DMS53 (cell line): ENCODE results near the gene TSR1.

ENCODE experiments used
- DNase-seq: peaks from one replicate; lab custom pipeline; 2025; lab: John Stamatoyannopoulos, UW

TSR1 gene

DNA sequence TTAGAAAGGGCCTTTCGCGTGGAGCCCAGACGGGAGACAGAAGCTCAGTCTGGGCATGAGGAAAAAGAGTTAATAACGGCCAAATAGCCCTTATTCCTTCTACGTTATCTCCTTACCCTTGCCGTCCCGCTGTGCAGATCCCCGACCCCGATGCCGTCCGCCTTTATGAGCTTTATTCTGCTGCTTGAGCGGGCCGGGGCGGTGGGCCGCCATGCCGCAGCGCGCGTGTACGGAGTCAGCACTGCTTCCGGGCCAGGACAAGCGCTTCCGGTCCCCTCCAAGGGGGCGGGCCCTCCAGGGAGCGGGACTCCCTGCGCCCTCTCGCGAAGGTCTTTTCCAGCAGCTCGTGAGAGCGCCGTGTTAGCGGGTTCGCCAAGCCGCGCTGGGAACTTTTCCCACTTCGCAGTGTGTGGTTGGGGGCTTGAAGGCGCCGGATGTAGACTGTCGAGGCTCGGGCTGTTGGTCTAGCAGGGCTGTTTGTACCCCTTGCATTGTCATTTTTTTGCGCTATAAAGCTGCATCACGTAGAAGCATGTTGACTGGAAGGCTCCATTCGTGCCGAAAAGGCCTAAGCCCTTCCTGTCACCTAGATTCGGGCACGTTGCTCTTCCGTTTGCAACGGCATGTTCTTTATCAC is at the start of gene TSR1:
TSS of gene TSR1 (minus strand) at position 243 of the 637 bp plus-strand sequence. CDS start at position 213, 30 bp downstream.
- peak; percentile 93 for DNase-seq

DNA sequence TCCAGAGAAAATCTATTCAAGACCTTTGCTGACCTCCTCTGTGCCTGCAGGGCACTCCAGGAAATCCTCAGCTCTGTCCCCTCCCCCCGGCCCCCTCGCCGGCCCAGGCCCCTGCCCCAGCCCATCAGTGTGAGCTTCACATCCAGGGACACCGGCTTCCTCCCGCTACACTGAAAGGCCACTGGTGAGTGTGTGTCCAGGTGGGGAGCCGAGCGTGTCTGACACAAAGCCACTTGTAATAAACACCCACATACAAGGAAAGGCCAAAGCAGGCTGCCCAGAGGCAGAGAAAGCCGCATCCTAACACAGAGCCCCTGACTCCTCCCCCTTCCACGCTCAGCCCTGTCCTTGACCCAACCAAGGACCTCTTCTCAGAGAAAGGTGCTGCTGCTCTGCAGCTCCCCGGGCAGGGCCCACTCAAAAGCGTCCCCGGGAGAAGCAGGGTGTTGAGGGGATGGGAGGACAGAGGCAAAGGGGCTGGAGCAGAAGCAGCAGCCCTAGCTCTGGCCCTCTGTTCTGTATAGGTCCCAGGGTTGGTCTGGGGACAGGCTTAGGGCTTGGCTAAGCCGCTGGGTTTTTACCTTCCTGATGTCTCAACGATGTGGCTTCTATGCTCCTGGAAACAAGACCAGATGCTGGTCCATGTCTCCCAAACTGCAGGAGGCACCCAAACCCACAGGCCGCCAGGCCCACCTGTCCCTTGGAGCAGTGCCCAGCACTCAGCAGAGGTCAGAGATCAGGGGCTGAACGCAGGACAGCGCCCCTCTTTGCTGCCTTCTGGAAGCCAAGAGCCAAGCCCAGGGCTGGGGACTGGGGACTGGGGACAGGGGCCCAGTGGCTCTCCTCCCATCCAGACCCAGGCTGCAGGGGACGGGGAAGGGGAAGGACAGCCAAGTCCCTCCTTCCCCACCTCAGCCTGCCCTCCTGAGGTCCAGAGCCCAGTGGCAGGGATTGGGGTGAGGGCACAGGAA is 49.3 kb upstream of the TSR1 start:
- no peak for DNase-seq

DNA sequence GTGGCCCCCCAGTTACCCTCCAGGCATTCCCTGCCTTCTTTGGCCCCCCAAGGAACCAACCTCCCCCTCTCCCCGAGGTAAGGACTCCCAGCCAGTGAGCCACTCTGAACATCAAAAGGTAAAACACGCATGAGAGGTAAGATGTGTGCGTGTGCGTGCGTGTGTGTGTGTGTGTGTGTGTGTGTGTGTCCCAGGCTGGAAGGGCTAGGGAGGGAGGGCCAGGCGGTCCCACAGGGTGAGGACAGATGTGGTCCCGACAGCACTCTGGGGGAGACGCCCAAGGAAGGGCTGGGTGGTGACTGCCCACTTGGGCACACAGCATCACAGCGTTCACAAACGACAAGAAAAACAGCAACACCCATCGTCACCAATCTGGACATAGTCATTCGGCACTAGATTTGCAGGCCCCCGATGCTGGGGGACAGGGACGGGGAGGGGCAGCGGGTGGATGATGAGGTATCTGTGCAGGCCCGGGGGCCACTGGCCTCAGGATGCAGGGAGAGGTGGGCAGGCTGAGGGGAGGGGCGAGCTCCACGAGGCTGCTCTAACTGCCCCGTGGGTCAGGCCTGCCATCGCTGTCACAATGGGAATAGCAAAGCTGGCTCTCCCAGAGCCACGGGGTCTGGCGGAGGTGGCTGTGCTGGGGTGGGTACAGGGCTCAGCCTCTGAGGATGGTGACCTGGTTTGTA is 48.3 kb upstream of the TSR1 start:
- DNase-seq, result no peak

DNA sequence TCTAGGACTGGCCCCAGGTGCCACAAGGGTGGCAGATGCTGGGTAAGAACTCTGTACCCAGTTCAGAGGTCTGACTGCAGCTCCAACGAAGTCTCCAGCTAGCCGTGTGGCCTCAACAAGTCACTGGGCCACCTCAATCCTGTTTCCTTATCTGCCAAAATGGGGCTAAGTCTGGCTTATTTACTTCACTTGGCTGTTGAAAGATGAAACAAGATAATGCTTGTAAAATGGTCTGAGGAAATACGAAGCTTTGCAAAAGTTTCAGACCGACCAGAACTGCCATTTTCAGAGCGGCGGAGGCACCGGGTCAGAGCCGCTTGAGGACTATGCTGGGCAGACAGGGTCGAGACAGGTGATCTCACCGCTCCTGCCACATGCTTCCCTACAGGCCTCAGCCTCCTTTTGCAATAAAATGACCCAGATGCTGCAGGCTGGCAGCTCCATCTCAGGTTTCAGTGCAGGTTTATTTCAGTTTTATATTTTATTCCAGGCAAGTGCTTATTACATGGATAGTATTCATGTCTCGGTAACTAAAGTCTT is 47.4 kb upstream of the TSR1 start:
- DNase-seq, result no peak

DNA sequence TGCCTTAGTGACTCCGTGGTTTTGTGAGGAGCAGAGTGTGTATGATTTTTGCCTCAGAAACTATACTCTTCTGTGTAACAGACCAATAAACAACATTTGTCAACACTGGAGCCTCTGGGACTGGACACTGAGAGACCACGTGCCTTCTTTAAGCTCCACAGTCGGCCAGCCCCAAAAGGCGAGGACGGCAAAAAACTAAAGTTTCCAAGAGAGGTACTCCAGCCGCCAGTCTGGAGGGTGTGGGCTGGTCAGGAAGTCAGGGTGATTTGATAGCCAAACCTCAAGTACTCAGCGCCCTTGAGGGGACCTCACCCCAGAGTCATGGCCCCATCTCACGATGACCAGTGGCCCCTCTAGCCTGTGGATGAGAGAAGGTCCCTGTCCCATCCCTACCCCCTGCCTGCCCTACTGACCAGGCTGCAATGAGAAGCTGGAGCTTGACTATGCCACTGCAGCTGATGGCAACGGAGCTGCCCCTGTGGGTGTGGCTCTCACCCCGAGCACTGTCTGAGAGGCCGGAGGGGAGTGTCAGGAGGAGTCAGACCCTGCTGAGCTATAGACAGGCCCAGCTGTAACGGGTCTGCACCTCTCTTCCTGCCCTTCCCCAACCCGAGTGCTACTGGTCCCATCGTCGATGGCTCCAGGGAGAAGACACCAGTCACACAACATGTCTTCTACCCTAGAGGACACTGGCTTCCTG is 44.8 kb upstream of the TSR1 start:
- no peak for DNase-seq

DNA sequence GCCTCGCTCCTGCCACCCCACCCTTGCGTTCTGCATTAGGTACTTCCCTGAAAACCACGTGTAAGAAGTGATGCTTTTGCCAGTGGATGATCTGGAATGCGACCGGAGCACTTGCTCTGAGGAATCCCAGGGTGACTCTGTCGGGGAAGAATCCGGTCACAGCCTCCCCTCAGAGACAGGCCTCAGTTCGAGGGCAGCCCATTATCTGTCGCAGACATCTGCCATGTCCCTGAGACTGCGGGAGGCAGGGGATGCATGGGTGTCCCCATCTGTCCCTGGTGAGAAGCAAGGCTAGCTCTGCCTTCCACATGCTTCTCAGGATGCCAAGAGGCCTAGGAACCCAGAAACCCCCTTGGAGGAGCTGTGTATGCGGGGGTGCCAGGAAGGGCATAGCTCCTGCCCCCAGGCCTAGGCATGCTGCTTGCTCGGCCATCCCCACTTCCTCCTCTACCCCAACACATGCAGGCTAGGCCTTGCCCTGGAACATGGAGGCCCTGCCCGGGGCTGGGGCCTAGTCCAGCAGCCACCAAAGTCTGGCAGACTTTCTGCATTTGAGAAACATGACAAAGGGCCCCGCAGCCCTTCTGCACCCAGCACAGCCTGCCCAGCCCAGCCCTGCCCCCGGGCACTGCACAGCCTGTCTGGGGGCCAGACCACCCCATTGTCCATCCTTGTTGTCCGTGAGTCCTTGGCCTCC is 44.1 kb upstream of the TSR1 start:
- no peak for DNase-seq

DNA sequence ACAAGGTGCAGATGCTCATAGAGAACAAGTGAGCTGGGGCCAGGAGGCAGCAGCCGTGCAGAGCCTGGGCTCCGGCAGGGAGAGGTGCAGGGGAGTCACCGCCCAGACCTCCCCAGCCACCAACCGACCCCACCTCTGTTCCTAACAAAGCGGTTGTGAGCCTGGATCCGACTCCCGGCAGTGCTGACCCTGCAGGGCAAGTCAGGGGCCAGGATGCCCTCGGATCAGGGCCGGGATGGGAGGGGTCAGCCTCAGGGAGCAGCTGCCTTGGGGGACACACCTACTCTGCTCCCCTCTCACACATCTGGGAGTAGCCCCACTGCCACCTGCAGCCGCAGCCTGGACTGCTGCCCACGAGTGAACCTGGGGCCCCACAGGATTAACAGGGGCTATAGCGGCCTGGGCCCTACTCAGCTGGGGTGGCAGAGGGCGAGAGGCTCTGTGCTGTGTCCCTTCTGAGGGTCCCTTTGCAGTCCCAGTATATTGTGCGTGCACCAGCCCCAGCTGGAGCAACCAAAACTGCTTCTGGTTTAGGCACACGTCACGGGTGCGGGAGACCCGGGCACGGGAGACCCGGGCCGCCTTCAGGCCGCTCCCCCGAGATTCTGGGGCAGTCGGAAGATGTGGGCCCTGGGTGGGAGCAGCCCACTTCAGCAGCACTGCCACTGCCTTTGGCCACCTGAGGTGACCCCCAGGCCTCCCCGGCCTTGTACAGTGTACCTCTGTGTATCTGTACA is 43.4 kb upstream of the TSR1 start:
- DNase-seq, result no peak

DNA sequence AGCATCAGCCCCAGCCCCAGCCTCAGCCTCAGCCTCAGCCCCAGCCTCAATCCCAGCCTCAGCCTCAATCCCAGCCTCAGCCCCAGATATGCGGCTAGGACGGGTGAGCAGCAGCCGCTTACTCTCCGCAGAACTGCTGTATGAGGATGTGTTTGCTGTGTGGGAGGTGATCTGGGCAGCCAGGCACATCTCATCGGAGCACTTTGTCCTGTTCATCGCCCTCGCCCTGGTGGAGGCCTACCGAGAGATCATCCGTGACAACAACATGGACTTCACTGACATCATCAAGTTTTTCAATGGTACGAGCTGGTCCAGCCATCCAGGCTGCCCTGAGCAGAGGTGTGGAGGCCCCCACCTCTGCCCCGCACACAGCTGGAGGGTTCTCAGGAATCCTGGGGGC is 42.6 kb upstream of the TSR1 start:
- DNase-seq, result no peak

DNA sequence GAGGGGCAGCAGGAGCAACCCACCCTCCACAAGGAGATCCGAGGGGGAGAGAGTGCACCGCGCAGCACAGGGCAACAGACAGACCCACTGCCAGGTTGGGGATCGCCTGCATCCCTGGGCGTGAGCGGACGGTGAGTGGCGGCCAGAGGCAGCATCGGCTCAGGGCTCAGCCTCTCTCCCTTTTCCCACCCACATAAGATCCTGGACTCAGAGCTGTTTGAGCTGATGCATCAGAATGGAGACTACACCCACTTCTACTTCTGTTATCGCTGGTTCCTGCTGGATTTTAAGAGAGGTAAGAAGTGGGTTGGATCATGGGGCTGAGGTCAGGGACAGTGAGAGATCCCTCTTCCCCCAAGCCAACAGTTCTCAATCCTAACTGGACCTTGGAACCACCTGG is 41.4 kb upstream of the TSR1 start:
- no peak for DNase-seq

DNA sequence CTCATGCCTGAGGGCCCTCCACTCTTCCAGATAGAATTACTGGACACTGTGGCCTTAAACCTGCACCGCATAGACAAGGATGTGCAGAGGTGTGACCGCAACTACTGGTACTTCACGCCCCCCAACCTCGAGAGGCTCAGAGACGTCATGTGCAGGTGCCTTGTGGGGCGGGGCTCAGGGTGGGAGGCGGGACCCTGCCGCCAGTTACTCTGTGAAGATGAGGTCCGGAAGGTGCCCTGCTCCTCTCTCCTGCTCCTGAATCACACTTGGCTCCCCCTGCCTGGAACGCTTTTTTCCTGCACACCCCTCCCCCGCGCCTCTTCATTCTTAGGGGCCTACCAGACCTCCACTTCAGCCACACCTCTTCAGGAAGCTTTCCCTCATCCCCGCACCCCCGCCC is 39.9 kb upstream of the TSR1 start:
- no peak for DNase-seq

DNA sequence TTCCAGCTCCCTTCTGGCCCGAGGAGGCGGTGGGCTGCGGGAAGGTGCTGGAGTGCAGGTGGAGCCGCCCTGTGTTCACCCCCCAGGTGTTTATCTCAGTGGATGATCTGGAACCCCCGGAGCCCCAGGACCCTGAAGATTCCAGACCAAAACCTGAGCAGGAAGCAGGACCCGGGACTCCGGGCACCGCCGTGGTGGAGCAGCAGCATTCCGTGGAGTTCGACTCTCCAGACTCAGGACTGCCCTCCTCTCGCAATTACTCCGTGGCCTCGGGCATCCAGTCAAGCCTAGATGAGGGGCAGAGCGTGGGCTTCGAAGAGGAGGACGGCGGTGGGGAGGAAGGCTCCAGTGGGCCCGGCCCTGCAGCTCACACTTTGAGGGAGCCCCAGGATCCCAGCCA is 39.1 kb upstream of the TSR1 start:
- no peak for DNase-seq

DNA sequence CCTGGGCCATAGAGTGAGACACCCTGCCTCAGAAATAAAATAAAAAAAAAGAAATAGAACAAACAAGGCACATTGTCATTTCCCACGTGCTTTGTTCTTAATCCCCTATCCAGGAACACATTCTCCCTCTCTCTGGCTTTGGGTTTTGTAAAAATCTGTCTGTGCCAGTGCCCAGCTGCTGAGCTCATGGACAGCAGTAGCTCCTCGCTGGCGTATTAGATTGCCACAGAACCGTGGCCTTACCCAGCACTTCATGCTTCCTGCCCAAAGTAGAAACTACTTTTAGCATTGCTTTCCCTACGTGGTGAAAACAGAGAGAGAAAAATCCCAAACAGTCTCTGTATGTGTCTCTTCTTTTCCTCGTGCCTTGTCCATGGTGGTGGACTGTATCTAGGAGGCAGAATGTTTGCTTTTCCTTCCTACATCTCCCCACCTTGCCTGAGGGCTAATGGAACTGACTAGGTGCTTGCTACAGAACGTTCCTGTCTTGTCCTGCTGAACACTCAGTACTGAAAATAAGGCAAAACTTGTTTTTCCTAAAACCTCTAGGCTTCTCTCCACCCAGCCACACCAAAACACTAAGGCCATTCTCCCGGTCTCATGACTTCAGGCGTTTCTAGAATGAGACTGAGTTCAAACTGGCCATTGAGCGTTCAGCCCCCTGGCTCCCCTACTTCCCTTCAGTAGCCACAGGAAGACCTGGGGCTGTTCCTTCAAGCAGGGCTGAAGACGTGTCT is 38.5 kb upstream of the TSR1 start:
- no peak for DNase-seq

DNA sequence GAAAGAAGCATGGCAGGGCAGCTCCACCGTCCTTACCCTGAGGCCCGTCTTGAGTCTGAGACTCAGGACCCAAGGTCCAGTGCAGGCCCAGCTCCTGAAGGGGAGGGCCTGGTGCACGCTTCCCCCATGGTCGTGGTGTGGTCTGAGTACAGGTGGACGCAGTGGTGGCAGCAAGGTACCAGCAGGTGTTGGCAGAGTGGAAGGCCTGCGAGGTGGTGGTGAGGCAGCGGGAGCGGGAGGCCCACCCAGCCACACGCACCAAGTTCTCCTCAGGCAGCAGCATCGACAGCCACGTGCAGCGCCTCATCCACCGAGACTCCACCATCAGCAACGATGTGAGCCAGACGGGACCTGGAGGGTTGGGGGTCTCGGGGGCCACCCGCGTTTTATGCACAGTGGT is 36.9 kb upstream of the TSR1 start:
- DNase-seq, result no peak

DNA sequence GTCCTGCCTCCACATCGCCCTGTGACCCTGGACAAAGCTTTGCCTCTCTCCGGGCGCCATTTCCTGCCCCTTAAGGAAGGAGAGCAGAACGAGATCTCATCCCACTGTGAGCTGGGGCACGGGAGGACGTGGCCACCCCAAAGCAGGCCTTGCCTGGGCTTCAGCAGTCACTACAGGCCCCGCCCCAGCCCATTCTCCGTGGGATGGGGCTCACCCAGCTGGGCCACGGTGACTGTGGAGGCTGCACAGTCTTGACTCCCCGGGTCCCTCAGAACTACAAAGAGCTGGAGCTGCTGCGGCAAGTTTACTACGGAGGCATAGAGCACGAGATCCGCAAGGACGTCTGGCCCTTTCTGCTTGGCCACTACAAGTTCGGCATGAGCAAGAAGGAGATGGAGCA is 36.4 kb upstream of the TSR1 start:
- no peak for DNase-seq

DNA sequence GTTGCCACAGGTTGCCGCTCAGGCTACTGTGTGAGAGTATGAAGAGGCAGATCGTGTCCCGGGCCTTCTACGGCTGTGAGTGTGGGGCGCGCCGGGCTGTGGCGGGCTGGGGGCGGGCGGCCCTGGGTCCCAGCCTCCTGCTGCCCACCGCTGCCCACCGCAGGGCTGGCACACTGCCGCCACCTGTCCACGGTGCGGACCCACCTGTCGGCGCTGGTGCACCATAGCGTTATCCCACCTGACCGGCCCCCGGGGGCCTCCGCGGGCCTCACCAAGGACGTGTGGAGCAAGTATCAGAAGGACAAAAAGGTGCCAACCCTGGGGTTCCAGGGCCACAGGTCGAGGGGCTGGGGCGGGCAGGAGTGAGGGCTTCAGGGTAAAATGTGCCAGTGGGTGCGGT is 35.9 kb upstream of the TSR1 start:
- DNase-seq, result no peak

DNA sequence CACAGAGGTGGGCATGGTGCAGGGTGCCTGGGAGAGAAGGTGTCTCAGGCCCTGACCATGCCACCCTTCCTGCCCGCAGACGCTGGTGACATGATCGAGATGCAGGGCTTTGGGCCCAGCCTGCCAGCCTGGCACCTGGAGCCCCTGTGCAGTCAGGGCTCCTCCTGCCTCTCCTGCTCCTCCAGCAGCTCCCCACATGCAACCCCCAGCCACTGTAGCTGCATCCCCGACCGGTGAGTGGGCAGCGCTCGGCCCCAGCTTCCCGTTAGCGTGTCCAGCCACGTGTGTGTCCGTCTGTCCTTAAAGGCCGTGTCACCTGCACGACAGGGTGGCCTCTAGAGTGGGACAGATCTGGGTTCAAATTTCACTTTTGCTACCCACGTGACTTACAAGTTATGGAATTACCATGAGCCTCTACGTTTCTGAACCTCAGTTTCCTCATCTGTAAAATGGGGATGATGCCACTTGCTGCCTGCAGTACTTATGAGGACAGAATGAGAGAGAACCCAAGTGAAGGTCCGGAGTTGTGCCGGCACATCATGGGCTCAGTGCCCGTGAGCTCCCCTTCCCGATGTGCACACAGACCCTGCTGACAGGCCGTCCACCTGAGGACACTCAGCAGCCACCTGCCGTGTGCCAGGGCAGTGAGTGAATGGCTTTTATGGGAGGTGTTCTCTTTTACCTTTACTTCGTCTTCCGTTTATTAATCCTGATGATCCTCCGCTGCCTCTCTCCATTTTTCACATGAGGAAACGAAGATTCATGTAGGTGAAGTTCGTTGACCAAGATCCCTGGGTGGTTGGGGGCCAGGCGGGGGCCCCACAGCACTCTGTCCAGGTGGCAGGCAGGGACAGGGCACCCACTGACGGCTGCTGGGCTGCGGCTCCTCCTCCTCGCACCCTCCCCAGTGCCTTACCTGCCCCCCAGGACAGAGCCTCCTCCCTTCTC is 35.2 kb upstream of the TSR1 start:
- no peak for DNase-seq

DNA sequence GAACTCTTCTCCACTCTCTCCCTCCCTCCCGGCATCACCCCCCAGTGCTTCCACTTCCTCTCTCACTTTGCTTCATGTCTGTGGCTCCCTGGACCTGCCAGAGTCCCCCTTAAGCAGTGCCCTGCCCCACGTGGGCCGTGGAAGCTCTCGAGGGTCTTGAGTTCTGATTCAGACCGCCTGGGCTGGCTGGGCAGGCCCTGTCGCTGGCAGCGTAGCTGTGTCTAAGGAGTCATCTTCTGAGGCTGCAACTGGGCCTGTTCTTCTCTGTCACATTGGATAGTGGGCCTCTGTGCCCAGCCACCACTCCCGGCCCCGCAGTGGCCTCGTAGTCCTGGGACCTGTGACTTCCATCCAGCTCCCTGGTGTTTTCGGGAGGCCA is 33.9 kb upstream of the TSR1 start:
- no peak for DNase-seq

DNA sequence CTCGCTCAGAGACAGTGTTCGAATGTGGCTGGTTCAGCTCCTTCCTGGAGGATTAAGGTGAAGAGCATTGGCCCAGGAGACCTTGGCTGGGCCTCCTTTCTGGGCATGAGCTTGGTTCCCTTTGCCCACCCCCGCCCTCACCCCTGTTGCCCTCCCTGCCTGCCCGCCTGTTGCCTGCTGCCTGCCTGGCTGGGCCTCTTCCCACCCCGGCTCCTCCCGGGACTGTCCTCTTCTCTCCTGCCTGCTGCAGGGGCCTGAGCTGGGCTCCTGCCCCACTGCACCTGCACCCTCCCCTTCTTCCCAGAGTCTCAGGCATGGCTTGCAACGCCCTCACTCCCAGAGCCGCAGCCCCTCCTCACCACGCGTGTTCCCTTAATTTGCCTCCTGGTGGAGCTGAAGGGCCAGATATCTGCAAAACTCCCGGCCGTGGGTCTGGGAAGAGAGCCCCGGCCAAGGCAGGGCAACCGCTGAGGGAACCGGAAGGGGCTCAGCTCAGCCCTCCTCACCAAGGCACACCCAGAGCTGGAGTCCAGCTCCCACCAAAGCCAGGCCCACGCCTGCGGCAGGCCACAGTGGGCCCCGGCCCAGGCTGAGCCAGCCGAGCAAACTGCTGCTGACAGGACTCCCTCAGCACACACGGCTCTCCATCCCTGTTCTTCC is 33.4 kb upstream of the TSR1 start:
- peak; percentile 16 for DNase-seq
